Stimulated activated CD8-positive, alpha-beta memory T cell treated with anti-CD3 and anti-CD28 coated beads, Interleukin-4, amount 100 ng/mL, for 4 hours (primary cell): ENCODE measurements around the gene P2RY11.

Source experiments
- DNase-seq, 2 donors: peaks; one replicate each; pipeline ENCODE4 v3.0.0-alpha.2; 2020; ENCODE audit warnings: low read depth in 2 of 2, low spot score in 1 of 2

The P2RY11 gene

GRCh38 chr19:10111405-10111811 is at the start of gene P2RY11:
Gene P2RY11, plus strand, starts transcription at chr19:10111693. Its CDS starts 29 bp downstream, at chr19:10111722.
- DNase-seq = no peak

GRCh38 chr19:10061717-10062310 is 49.7 kb upstream of the P2RY11 start:
- DNase-seq = no peak

- DNase-seq = no peak
Observed at GRCh38 chr19:10068205-10068604, 43.3 kb upstream of the P2RY11 start.

- no peak for DNase-seq
Observed at GRCh38 chr19:10069046-10069445, 42.4 kb upstream of the P2RY11 start.

GRCh38 chr19:10070730-10071446 is 40.6 kb upstream of the P2RY11 start:
- DNase-seq = no peak

GRCh38 chr19:10074153-10074552 is 37.3 kb upstream of the P2RY11 start:
- peak in 1 of 2 donors; percentile 19 for DNase-seq

- no peak for DNase-seq
Observed at GRCh38 chr19:10076535-10076934, 35.0 kb upstream of the P2RY11 start.

GRCh38 chr19:10078329-10078728 is 33.2 kb upstream of the P2RY11 start:
- no peak for DNase-seq

- no peak for DNase-seq
Observed at GRCh38 chr19:10079031-10079453, 32.5 kb upstream of the P2RY11 start.

GRCh38 chr19:10083911-10084310 is 27.6 kb upstream of the P2RY11 start:
- no peak for DNase-seq

- no peak for DNase-seq
Observed at GRCh38 chr19:10084803-10085202, 26.7 kb upstream of the P2RY11 start.

- DNase-seq = peak; percentile 63 to 71
Observed at GRCh38 chr19:10085641-10086590, 25.6 kb upstream of the P2RY11 start, which contains the start of gene SHFL. Gene SHFL, plus strand, starts transcription at chr19:10086317. Its CDS starts 111 bp downstream, at chr19:10086428.

- peak in 1 of 2 donors; percentile 56 for DNase-seq
Observed at GRCh38 chr19:10086591-10087192, 24.8 kb upstream of the P2RY11 start.

GRCh38 chr19:10087296-10088061 is 24.0 kb upstream of the P2RY11 start:
- no peak for DNase-seq

GRCh38 chr19:10088949-10089554 is 22.4 kb upstream of the P2RY11 start:
- no peak for DNase-seq

- no peak for DNase-seq
Observed at GRCh38 chr19:10089801-10090375, 21.6 kb upstream of the P2RY11 start.

GRCh38 chr19:10091370-10091687 is 20.2 kb upstream of the P2RY11 start:
- DNase-seq = no peak

- no peak for DNase-seq
Observed at GRCh38 chr19:10091895-10092641, 19.4 kb upstream of the P2RY11 start.
